ENCODE measurements around the gene SEMA5B.

GRCh38 chr3:122918576-122919290 is 108.8 kb downstream of the SEMA5B start:
- TF ChIP-seq TARDBP (IDR thresholded peaks at IDR 0.05), result no peak
- TF ChIP-seq FOXM1 (IDR thresholded peaks at IDR 0.05; ENCODE audit: borderline replicate concordance), result no peak
- no peak for TF ChIP-seq PKNOX1 (IDR thresholded peaks at IDR 0.05)

Measured in HEK293T (cell line).